ENCODE data around the gene MGAT3. TPM values are rescaled to one million over a fixed set of nuclear protein-coding genes. Genes with fewer than 3 reads are reported as not detected.

The MGAT3 gene
- polyA plus RNA-seq, 1 of the 3 experiments (the other 2 are of a cell fraction): 0.16 TPM

DNA sequence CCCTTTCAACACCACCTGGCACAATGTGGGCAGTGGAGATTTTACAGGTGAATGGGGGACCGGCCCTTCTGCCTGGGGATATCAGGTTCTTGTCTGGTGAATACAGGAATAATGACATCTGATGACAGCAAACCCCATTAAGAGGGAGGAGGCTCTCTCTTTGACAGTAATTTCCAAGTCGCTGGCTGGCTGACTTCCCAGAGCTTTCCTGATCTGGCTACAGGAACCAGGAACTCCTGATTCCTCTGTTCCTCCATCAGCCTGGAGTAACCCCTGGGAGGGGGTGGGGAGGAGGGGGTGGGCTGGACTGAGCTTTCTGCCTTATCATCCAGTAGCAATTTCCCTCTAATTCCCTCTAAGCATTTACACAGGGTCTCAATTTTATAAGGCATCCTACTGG is 41.6 kb downstream of the MGAT3 start:
- peaks cover 10% of the 10 kb centered on the region for H3K79me2 ChIP-seq (ENCODE audit: insufficient read depth)
- WGBS (ENCODE audit: low lambda C conversion rate): 0% methylated on average over 1 of the region's 2 CpGs
- no peak overlapping the region for H3K4me2 ChIP-seq
- H3K4me1 ChIP-seq (ENCODE audit: control insufficient read depth in 1 of 2, insufficient read depth in 2 of 2, low read depth in 1 of 2, low read length in 1 of 2): peaks cover 0 to 23% of the 10 kb centered on the region in 2 experiments; a peak in 2 of 4 replicates
- H3K9ac ChIP-seq: no peak overlapping the region
- H3K9me3 ChIP-seq: no peaks in the 10 kb centered on the region
- CTCF ChIA-PET: interaction anchor here (1.0 to 3.9 kb wide), 4 partner anchors 9 to 32 kb away, joined by 3 to 36 read pairs (median 4); partner anchors contain the start of gene RPS19BP1
- TF ChIP-seq TCF12 (IDR thresholded peaks at IDR 0.05): no peak
- no peak for TF ChIP-seq JUND (IDR thresholded peaks at IDR 0.05)
- no peak for TF ChIP-seq ELF1 (IDR thresholded peaks at IDR 0.05)
- no peak for TF ChIP-seq SIN3A (IDR thresholded peaks at IDR 0.05; ENCODE audit: borderline replicate concordance, low read depth, low read length)
- TF ChIP-seq EZH2phosphoT487 (IDR thresholded peaks at IDR 0.05; ENCODE audit: borderline replicate concordance, low read depth): no peak
- TF ChIP-seq, protein P1, sequence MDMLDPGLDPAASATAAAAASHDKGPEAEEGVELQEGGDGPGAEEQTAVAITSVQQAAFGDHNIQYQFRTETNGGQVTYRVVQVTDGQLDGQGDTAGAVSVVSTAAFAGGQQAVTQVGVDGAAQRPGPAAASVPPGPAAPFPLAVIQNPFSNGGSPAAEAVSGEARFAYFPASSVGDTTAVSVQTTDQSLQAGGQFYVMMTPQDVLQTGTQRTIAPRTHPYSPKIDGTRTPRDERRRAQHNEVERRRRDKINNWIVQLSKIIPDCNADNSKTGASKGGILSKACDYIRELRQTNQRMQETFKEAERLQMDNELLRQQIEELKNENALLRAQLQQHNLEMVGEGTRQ (IDR thresholded peaks at IDR 0.05; ENCODE audit: borderline replicate concordance, low read depth, low read length): no peak
- TF ChIP-seq RCOR1 (IDR thresholded peaks at IDR 0.05; ENCODE audit: low read length): no peak
- TF ChIP-seq TAF1 (IDR thresholded peaks at IDR 0.05; ENCODE audit: borderline replicate concordance, low read depth, low read length): no peak
- no peak for TF ChIP-seq GATA2 (CRISPR knock-in tag; IDR thresholded peaks at IDR 0.05)
- TF ChIP-seq SMC3 (IDR thresholded peaks at IDR 0.05; ENCODE audit: low read depth, low read length): no peak
- TF ChIP-seq, protein P2, sequence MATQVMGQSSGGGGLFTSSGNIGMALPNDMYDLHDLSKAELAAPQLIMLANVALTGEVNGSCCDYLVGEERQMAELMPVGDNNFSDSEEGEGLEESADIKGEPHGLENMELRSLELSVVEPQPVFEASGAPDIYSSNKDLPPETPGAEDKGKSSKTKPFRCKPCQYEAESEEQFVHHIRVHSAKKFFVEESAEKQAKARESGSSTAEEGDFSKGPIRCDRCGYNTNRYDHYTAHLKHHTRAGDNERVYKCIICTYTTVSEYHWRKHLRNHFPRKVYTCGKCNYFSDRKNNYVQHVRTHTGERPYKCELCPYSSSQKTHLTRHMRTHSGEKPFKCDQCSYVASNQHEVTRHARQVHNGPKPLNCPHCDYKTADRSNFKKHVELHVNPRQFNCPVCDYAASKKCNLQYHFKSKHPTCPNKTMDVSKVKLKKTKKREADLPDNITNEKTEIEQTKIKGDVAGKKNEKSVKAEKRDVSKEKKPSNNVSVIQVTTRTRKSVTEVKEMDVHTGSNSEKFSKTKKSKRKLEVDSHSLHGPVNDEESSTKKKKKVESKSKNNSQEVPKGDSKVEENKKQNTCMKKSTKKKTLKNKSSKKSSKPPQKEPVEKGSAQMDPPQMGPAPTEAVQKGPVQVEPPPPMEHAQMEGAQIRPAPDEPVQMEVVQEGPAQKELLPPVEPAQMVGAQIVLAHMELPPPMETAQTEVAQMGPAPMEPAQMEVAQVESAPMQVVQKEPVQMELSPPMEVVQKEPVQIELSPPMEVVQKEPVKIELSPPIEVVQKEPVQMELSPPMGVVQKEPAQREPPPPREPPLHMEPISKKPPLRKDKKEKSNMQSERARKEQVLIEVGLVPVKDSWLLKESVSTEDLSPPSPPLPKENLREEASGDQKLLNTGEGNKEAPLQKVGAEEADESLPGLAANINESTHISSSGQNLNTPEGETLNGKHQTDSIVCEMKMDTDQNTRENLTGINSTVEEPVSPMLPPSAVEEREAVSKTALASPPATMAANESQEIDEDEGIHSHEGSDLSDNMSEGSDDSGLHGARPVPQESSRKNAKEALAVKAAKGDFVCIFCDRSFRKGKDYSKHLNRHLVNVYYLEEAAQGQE (IDR thresholded peaks at IDR 0.05; ENCODE audit: low read depth, low read length): no peak
- TF ChIP-seq EP300 (IDR thresholded peaks at IDR 0.05; ENCODE audit: borderline replicate concordance in 1 of 2, low read depth in 1 of 2, low read length in 1 of 2): no peak
- no peak for TF ChIP-seq RXRA (IDR thresholded peaks at IDR 0.05; ENCODE audit: borderline replicate concordance, low read depth)
- TF ChIP-seq, protein P3, sequence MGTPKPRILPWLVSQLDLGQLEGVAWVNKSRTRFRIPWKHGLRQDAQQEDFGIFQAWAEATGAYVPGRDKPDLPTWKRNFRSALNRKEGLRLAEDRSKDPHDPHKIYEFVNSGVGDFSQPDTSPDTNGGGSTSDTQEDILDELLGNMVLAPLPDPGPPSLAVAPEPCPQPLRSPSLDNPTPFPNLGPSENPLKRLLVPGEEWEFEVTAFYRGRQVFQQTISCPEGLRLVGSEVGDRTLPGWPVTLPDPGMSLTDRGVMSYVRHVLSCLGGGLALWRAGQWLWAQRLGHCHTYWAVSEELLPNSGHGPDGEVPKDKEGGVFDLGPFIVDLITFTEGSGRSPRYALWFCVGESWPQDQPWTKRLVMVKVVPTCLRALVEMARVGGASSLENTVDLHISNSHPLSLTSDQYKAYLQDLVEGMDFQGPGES (IDR thresholded peaks at IDR 0.05; ENCODE audit: low read depth, low read length): no peak
- no peak for TF ChIP-seq FOXJ3 (CRISPR knock-in tag; IDR thresholded peaks at IDR 0.05)
- TF ChIP-seq FOSL2 (IDR thresholded peaks at IDR 0.05; ENCODE audit: borderline replicate concordance, low read depth): no peak
- POLR2A ChIA-PET: interaction anchor here (0.6 to 2.3 kb wide), 3 partner anchors 14 to 25 kb away, joined by 4 to 12 read pairs (median 4); partner anchors contain the start of gene ATF4
- no peak overlapping the region for H3K4me3 ChIP-seq (ENCODE audit: low read depth in 2 of 2, low read length in 1 of 2)
- no peaks in the 10 kb centered on the region for H3K36me3 ChIP-seq (replicated peaks in 1 of 2; ENCODE audit: control insufficient read depth in 1 of 2, insufficient read depth in 2 of 2, low read length in 1 of 2)
- no peak for DNase-seq
- H4K20me1 ChIP-seq (ENCODE audit: insufficient read depth): no peaks in the 10 kb centered on the region
- peak overlapping the region in 1 of 2 experiments; percentile 74; a peak in 2 of 4 replicates for H3K27ac ChIP-seq (ENCODE audit: low read depth in 2 of 2, low read length in 1 of 2)
- no peaks in the 10 kb centered on the region for H3F3A ChIP-seq (replicated peaks; ENCODE audit: insufficient read depth)
- no peaks in the 10 kb centered on the region for H3K27me3 ChIP-seq (ENCODE audit: insufficient read depth)
- no peak overlapping the region for H2AFZ ChIP-seq (ENCODE audit: low read depth)
- no peaks in the 10 kb centered on the region for H3K9me2 ChIP-seq

Measured in SK-N-SH (cell line).